DOHH2 (cell line): ENCODE measurements around the gene COL4A1.

Source experiments
- H3F3A ChIP-seq: fragments of 200-600 bp; sonication (generic), shearing (Covaris generic); 2 replicates; pipeline ENCODE4 v1.6.0; 2016; ENCODE audit warnings: antibody characterized with exemption, mild to moderate bottlenecking; ENCODE audit not compliant: control insufficient read depth, insufficient read depth
- H3K27ac ChIP-seq: fragments of 200-600 bp; sonication (generic); 2 replicates; pipeline ENCODE4 v1.5.1; 2014; ENCODE audit warnings: low read depth, mild to moderate bottlenecking, low read length, moderate library complexity
- H3K27me3 ChIP-seq: fragments of 200-600 bp; sonication (generic); 2 replicates; pipeline ENCODE4 v1.6.1; 2014; ENCODE audit warnings: mild to moderate bottlenecking, low read length, mixed read lengths; ENCODE audit not compliant: control insufficient read depth
- H3K36me3 ChIP-seq: fragments of 200-600 bp; sonication (generic); 2 replicates; pipeline ENCODE4 v1.6.1; 2014; ENCODE audit warnings: mild to moderate bottlenecking, low read length, moderate library complexity, mixed read lengths; ENCODE audit not compliant: control insufficient read depth
- H3K4me1 ChIP-seq: fragments of 200-600 bp; sonication (generic); 2 replicates; pipeline ENCODE4 v1.6.1; 2014; ENCODE audit warnings: mild to moderate bottlenecking, low read length, mixed read lengths; ENCODE audit not compliant: control insufficient read depth
- H3K4me2 ChIP-seq: fragments of 200-600 bp; sonication (generic); 2 replicates; pipeline ENCODE4 v1.6.0; 2014; ENCODE audit warnings: mild to moderate bottlenecking, low read length, moderate library complexity
- H3K4me3 ChIP-seq: fragments of 200-600 bp; sonication (generic); 2 replicates; pipeline ENCODE4 v1.5.1; 2014; ENCODE audit warnings: mild to moderate bottlenecking, low read length, mixed read lengths
- H3K79me2 ChIP-seq: fragments of 200-600 bp; sonication (generic); 2 replicates; pipeline ENCODE4 v1.6.1; 2014; ENCODE audit warnings: mild to moderate bottlenecking, low read length, mixed read lengths; ENCODE audit not compliant: control insufficient read depth
- H3K9me2 ChIP-seq: fragments of 200-600 bp; sonication (generic); replicated peaks from 2 replicates; pipeline ENCODE4 v1.6.1; 2014; ENCODE audit warnings: mild to moderate bottlenecking, low read length, mixed read lengths; ENCODE audit not compliant: control insufficient read depth
- H3K9me3 ChIP-seq: fragments of 200-600 bp; sonication (generic); 2 replicates; pipeline ENCODE4 v1.6.1; 2014; ENCODE audit warnings: antibody characterized with exemption, low read length, mixed read lengths; ENCODE audit not compliant: control insufficient read depth, insufficient read depth
- H4K20me1 ChIP-seq: fragments of 200-600 bp; sonication (generic); 2 replicates; pipeline ENCODE4 v1.6.0; 2014; ENCODE audit warnings: low read depth, mild to moderate bottlenecking, antibody characterized with exemption, low read length, moderate library complexity; ENCODE audit not compliant: control insufficient read depth, insufficient read depth
- EZH2phosphoT487 ChIP-seq: fragments of 200-600 bp; sonication (generic); IDR thresholded peaks from 2 replicates; pipeline ENCODE4 v1.6.1; 2017; ENCODE audit warnings: borderline replicate concordance, mild to moderate bottlenecking, antibody characterized with exemption, low read length, moderate library complexity, mixed read lengths
- TF ChIP-seq, protein P1 (sequence below): fragments of 200-600 bp; sonication (generic); IDR thresholded peaks from one replicate; pipeline ENCODE4 v1.5.1; 2014; ENCODE audit warnings: antibody characterized with exemption, mild to moderate bottlenecking, low read depth, low read length; ENCODE audit not compliant: poor library complexity, severe bottlenecking

COL4A1 gene

DNA sequence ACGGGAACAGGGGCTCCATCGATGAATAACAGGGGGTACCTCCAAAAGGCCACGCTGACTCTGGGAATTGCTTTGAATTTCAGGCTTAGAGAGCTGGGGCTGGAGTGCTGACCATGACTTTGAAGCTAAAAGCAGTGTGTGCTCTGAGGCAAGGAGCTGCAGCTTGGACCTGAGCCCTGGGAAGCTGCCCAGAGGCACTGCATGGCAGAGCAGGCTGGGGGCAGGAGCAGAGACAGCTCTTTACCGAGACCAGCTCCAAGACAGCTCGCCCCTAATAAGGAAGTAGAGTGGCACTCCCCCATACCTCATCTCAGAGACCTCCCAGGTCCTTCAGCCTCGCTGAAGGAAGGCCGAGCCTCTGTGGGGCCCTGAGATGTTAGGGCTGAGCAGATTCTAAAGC is 200.2 kb downstream of the COL4A1 start:
- Histone ChIP-seq H3K4me3 (no peak overlapping the region), H3K79me2 (no peaks in the 10 kb centered on the region), H3K27me3 (no peaks in the 10 kb centered on the region), H3K9me3 (no peaks in the 10 kb centered on the region), H3K4me2 (no peak overlapping the region), H3K4me1 (no peaks in the 10 kb centered on the region), H3K36me3 (no peaks in the 10 kb centered on the region), H3F3A (no peaks in the 10 kb centered on the region), H4K20me1 (no peaks in the 10 kb centered on the region), H3K9me2 (no peaks in the 10 kb centered on the region), H3K27ac (no peak overlapping the region)
- no peak for TF ChIP-seq EZH2phosphoT487
- TF ChIP-seq, protein P1, sequence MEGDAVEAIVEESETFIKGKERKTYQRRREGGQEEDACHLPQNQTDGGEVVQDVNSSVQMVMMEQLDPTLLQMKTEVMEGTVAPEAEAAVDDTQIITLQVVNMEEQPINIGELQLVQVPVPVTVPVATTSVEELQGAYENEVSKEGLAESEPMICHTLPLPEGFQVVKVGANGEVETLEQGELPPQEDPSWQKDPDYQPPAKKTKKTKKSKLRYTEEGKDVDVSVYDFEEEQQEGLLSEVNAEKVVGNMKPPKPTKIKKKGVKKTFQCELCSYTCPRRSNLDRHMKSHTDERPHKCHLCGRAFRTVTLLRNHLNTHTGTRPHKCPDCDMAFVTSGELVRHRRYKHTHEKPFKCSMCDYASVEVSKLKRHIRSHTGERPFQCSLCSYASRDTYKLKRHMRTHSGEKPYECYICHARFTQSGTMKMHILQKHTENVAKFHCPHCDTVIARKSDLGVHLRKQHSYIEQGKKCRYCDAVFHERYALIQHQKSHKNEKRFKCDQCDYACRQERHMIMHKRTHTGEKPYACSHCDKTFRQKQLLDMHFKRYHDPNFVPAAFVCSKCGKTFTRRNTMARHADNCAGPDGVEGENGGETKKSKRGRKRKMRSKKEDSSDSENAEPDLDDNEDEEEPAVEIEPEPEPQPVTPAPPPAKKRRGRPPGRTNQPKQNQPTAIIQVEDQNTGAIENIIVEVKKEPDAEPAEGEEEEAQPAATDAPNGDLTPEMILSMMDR, result no peak

GRCh38 chr13:110105136-110105535 is 201.8 kb downstream of the COL4A1 start:
- H3K4me1 ChIP-seq, result no peaks in the 10 kb centered on the region
- H3K79me2 ChIP-seq, result no peaks in the 10 kb centered on the region
- H3K9me3 ChIP-seq, result no peaks in the 10 kb centered on the region
- no peaks in the 10 kb centered on the region for H4K20me1 ChIP-seq
- no peaks in the 10 kb centered on the region for H3K27me3 ChIP-seq
- H3K36me3 ChIP-seq, result no peaks in the 10 kb centered on the region
- no peaks in the 10 kb centered on the region for H3K9me2 ChIP-seq
- H3K4me2 ChIP-seq, result no peak overlapping the region
- TF ChIP-seq EZH2phosphoT487, result no peak
- TF ChIP-seq, protein P1, result no peak
- no peaks in the 10 kb centered on the region for H3F3A ChIP-seq
- H3K4me3 ChIP-seq, result no peak overlapping the region
- no peak overlapping the region for H3K27ac ChIP-seq

DNA sequence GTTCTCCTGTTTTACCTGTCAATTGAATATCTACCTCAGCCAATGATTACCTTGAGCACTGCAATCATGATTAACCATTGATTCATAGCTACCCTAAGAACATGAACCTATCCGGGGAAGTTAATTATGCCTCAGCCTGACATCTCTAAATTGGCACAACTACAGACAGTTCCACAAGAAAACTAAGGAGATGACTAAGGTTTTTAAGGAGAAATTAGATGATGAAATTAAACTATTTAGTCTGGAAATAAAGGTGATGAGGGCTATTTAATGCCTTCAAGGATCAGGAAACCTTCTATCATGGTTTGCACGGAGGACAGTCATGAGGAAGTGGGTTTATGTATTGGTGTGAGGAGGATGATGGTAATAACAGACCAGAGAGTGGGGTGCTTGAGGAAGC is 203.4 kb downstream of the COL4A1 start:
- H4K20me1 ChIP-seq, result no peaks in the 10 kb centered on the region
- TF ChIP-seq EZH2phosphoT487, result no peak
- TF ChIP-seq, protein P1, result no peak
- H3F3A ChIP-seq, result no peaks in the 10 kb centered on the region
- no peaks in the 10 kb centered on the region for H3K9me2 ChIP-seq
- H3K9me3 ChIP-seq, result no peaks in the 10 kb centered on the region
- H3K27me3 ChIP-seq, result no peaks in the 10 kb centered on the region
- H3K36me3 ChIP-seq, result no peaks in the 10 kb centered on the region
- no peak overlapping the region for H3K4me3 ChIP-seq
- no peaks in the 10 kb centered on the region for H3K79me2 ChIP-seq
- H3K4me1 ChIP-seq, result no peaks in the 10 kb centered on the region
- no peak overlapping the region for H3K27ac ChIP-seq
- H3K4me2 ChIP-seq, result no peak overlapping the region

- no peaks in the 10 kb centered on the region for H3K27me3 ChIP-seq
- TF ChIP-seq, protein P1, result no peak
- TF ChIP-seq EZH2phosphoT487, result no peak
- H4K20me1 ChIP-seq, result no peaks in the 10 kb centered on the region
- H3K4me3 ChIP-seq, result no peak overlapping the region
- no peaks in the 10 kb centered on the region for H3K9me3 ChIP-seq
- H3K27ac ChIP-seq, result no peak overlapping the region
- no peaks in the 10 kb centered on the region for H3K36me3 ChIP-seq
- H3K79me2 ChIP-seq, result no peaks in the 10 kb centered on the region
- no peak overlapping the region for H3K4me2 ChIP-seq
- no peaks in the 10 kb centered on the region for H3K9me2 ChIP-seq
- no peaks in the 10 kb centered on the region for H3F3A ChIP-seq
- H3K4me1 ChIP-seq, result no peaks in the 10 kb centered on the region
Measured at GRCh38 chr13:110103026-110103425, 203.9 kb downstream of the COL4A1 start.
